DMS53 treated with DMSO at 0.1 percent for 48 hours (cell line): ENCODE measurements around the gene MUSK.
"Not testable (repeated sequence)": the region's sequence is repeated elsewhere in the genome, so short reads cannot be mapped to it uniquely, and the experiment has no call there.

Experiments
- DNase-seq: peaks from one replicate; lab custom pipeline; 2025; ENCODE audit not compliant: unreplicated experiment; lab: John Stamatoyannopoulos, UW

MUSK gene

DNA sequence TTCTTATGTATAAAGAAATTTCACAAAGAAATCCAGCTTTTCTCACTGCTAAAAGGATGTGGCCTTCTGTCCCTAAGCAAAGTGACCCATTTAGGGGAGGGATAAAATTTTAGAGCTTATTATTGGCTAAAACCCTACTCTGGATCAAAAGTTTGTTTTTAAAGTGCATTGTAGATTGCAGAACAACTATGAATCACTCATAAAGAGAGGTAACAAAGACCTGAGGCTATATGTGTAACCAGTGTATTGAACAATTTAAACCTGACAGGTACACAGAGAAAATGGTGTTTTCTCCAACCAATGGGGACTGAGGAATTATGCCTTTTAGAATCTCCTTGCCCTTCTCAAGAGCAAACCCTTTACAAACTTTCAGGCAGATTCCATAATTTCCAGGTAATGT is 86.6 kb downstream of the MUSK start:
- DNase-seq: no peak

DNA sequence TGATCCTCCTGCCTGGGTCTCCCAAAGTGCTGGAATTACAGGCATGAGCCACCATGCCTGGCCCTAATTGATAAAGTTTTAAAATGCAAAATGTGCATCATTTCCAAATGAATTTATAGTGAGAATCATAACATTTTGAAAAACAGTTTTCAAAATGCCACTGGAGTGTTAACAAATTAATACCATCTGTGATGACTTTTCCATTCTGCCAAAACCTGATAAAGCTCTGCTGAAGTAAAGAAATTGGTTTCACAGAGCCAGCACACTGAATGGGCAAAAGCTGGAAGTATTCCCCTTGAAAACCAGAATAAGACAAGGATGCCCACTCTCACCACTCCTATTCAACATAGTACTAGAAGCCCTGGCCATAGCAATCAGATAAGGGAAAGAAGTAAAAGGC is 89.6 kb downstream of the MUSK start:
- DNase-seq: no peak

DNA sequence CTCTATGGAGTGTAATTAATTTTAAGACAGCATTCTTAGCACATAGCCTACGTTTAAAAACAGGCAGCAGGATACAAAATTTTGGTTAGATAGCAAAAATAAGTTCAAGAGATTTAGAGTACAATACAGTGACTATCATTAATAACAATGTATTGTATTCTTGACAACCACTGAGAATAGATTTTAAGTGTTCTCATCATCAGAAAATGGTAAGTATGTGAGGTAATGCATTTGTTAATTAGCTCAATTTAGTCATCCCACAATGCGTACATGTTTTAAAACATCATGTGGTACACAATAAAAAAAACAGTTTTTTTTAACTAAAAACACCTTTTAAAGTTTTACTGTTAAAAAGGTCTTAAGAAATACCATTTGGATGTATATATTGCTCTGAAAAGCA is 94.2 kb downstream of the MUSK start:
- no peak for DNase-seq

DNA sequence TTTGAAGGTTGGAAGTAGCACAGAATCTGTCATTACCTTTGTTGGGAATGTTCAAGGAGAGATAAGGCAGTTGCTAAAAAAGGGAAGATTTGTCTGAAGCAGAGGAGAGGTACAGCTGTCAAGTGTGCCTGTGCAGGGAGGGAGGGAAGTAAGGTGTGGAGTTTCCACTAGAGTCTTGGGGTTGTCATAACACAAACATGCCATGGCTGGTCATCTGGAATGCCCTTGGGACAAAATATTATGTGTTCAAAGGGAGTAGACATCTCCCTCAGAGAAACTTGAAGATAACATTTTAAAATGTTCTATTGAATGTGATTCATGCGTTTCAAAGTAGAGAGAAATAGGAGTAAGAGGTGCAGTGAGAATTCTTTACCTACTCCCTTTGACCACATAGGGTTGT is 95.0 kb downstream of the MUSK start:
- DNase-seq: no peak

DNA sequence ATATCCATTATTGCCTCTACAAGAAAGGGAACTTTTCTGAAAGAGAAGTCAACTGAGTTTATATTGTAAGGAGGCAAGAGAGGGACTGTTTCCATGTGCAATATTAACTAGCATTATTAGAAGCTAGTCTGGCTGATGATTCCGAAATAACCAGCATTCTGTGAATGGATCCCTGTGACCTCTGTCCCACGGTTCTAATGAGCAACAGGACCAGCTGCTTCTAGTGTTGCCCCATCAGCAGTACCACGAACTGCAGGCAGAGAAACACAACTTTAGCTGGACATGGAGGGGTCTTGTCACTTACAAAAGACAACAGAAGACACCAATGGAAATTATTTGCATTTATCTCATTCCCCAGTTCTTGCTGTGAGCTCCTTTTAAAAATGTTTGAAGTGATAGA is 95.4 kb downstream of the MUSK start:
- DNase-seq: no peak

DNA sequence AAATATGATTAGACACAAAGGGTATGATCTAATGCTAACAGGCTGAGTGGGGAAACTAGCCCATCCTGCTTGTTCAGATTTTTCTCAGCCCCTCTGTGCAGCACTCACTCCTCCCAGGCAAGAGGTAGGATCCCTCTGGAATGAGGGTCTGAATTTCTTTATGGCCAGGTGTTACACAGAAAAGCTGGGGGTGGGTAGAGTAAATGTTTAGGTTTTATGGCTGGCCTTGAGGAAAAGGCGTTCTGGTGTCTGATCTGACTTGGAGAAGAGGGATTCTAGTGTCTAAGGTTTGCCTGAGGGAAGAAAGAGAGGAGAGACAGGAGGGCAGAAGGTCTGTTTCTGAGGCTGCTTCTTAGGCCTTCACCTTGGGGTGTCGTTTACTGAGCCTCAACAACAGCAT is 97.3 kb downstream of the MUSK start:
- no peak for DNase-seq

DNA sequence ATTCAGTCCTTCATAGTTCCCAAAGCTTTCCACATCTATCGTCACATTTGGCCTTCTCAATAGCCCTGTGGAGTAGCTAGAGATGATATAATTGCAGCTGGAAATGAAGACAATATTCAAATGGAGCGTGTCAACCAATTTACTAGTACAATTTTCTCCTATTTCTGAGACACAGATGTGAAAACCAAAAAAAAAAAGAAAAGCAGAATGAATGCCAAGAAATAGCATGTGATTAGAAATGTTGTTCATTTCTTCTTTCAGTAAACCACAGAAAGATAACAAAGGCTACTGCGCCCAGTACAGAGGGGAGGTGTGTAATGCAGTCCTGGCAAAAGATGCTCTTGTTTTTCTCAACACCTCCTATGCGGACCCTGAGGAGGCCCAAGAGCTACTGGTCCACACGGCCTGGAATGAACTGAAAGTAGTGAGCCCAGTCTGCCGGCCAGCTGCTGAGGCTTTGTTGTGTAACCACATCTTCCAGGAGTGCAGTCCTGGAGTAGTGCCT is 99.0 kb downstream of the MUSK start:
- no peak for DNase-seq

DNA sequence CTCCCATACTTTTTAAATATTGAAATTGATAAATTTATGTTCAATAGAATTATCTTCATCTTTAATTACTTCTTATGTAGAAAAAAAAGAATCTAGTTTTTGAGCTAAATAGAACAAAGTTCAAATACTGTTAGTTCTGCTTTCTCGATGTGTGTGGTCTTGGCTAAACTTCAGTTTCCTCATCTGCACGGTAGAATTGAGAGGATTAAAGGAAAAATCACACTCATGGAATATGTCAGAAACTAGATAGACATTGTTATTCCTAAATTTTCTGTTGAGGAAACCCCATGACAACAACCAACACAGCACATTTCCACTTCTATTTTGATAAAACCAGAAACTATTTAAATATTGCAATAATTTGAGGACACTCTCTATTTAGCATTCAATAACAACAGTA is 100.3 kb downstream of the MUSK start:
- DNase-seq: no peak

DNA sequence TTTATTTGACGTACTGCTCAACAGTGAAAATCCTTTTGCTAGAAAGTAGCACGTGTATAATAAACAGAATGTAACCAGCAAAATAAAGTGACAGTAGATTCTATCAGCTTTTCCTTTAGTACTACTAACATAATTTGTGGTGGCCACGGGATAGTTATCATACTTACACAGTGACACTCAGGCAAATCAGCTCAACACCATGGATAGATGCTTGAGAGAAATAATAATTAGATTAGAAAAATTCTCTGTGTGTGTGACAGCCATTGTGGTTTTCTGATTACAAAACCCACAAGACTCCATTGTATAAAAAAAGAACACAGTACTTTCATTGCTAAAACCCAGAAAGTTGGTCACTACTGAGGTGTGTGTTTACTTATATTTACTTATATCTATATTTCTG is 101.1 kb downstream of the MUSK start:
- no peak for DNase-seq

DNA sequence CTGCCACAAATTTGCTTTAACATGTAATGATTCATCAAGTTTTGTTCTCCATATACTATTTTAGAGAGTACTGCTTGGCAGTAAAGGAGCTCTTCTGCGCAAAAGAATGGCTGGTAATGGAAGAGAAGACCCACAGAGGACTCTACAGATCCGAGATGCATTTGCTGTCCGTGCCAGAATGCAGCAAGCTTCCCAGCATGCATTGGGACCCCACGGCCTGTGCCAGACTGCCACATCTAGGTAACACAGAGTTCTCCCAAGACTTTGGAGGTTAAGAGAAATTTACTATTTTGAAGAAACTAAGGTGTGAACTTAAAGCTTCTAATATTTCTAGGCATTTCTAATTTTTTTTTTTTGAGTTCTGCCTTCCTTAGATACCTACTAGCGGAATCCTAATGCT is 107.1 kb downstream of the MUSK start:
- no peak for DNase-seq

DNA sequence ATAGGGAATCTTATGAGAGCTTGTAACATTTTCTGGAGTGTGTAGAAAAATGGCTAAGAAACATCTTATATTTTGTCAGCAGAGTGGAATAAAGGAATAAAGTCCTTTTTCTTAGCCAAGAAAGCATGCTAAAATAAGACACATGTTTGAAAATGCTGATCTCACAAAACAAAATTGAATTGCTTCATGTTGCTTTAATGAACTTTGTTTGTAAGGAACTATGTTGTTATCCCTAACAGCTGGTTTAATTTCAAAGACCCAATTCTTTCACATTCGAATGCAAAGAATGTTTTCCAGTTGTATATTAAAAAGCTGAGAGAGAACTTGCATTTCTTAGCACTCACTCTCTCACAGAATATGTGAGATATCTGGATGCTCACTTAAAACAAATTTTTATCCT is 107.6 kb downstream of the MUSK start:
- no peak for DNase-seq

DNA sequence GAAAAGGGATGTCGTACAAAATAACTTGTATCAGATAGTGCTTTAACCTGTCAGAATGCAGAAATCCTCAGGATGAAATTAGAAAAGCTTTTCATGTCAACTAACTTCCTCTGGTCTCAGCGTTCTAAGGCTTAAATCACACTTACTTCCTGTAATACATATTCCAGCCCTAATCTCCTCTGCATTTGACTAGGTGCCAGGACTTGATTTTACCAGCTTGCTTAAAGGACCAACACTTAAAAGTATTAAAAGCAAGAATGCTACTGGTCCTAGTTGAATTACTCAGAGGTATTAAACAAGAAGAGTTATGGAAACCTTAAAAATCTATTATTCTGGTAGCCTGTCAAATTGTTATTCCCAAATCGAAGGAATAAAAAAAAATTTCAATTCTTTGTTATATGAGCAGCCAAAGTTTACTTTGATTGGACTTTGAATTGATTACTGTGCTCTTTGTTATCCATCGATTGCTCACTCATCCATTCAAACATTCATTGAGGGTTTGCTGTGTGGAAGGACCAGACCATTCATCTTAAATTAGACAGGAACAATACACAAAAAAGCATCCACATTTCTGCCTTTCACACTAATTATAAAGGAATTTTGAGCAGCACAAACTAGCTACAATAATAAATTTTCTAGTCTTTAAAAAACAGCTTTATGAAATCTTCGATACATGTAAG is 108.7 kb downstream of the MUSK start:
- DNase-seq: no peak

DNA sequence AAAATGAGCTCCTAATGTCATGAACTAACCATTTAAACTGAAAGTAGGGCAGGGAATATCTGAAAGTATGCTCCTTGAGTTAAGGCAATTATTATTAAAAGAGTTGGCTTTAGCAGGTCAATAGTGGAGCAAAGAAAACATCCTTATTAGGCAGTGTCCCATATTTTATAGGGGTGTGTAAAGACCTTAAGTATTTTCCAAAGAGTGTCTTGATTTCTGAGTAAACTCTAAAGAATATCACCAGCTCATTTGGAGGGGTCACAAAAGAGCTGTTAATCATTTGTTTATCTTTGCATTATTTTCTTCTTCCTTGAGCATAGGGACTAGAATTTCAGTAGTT is 109.3 kb downstream of the MUSK start:
- DNase-seq: no peak

DNA sequence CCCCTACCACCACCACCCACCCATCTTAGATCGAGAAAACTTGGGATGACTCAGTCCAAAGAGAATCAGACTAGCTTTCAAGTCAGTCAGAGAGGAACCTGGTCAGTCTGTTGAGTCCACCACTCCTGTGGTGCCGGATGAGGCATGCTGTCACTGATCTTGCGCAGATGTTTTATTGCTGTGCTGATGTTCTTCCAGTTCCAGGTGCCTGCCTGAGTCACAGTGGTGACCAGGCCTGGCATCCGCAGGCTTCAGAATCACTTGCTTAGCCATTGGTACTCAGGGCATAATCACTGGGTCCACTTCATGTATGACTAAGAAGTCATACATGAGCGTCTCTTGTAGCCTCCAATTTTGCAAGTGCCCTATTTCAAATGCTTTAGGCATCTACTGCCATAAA is 114.1 kb downstream of the MUSK start:
- DNase-seq: no peak

DNA sequence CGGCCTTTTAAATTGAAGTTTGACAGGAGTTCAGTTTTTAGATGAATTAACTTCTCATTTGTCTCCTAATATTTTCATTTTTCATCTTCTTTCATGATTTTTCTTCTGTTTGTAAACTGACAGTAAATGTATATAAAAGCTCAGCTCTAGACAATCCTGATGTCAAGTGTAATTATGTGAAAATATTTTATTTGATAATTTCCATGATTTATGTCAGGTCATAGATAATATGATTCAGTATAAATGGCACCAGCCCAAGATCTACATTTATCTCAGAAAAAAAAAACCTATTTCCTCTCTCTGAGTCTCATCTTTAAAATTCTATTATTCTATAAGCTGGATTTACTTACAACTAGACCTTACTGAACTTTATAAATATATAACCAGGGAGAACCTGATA is 115.7 kb downstream of the MUSK start:
- no peak for DNase-seq

DNA sequence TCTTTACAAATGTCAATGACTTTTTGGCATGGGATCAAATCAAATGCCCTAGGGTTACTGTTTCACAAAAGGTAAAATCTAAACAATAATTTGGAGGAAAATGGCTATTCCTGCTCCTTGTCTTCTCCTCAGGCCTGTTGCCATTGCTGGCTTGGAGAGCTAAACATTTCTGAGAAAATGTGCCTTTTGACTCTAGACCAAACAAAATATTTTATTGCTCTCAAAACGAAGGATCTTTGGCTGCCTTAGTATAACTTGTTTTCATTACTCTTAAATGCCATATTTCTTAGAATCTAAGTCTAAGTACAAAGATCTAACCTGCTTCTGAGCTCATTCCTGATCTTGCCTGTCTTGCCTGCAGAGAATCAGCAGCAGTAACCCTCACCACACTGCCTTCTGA is 116.6 kb downstream of the MUSK start:
- DNase-seq: no peak

DNA sequence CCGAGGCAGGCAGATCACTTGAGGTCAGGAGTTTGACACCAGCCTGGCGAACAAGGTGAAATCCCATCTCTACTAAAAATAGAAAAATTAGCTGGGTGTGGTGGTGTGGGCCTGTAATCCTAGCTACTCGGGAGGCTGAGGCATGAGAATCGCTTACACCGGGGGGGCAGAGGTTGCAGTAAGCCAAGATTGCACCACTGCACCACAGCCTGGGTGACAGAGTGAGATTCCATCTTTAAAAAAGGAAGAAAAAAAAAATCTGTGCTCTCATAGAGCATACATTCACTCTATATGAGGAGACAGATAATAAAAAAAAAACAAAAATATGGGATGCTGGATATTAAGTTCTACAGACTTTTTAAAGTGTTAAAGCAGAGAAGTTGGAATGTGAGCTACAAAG is 119.8 kb downstream of the MUSK start:
- not testable (repeated sequence) for DNase-seq

DNA sequence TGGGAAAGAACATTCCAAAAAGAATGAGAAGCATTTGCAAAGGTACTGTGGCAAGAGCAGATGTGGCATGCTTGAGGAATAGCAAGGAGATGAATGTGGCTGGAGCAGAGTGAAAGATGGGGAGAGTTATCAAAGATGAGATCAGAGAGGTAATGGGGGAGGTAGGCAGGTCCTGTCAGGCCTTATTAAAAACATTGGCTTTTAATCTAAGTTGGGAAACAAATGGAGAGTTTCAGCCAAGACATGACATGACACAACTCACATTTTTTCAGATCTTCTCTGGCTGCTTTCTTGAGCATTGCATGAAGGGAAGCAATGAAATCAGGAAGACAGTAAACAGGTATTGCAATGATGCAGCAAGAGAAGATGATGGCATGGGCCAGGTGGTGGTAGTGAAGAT is 120.3 kb downstream of the MUSK start:
- no peak for DNase-seq

DNA sequence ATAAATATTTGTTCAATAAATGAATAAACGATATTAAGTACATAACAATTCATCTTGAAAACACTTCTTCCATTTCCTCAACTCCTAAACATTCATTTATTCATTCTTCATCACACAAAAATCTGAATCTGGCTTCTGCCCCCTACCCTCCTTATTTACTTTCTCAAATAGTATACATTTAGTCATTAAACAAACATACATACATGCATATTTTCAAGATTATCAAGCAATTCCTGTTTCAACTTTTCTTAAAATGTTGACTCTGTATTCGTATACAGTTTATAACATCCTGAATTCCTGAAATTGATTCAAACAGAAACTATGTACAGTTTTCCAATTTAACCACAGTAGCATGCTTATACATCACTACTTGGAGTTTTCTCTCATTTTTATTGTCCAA is 129.0 kb downstream of the MUSK start:
- no peak for DNase-seq

DNA sequence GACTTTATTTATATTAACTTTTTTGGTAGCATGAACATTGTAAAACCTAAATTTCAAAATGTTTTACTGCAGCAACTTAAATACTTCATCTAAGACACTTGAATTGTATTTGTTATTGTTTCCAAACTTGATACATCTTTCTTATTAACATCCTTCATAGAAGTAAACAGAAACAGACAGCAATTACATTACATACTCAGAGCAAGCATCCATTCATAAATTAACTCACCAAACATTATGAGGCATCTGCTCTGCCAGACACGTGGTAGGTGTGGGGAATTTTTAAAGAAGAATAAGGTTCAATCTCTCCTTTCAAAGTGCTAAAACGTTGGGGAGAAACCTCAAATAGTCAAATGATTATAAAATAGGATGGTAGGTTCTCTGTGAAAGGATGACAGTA is 130.8 kb downstream of the MUSK start:
- DNase-seq: no peak

DNA sequence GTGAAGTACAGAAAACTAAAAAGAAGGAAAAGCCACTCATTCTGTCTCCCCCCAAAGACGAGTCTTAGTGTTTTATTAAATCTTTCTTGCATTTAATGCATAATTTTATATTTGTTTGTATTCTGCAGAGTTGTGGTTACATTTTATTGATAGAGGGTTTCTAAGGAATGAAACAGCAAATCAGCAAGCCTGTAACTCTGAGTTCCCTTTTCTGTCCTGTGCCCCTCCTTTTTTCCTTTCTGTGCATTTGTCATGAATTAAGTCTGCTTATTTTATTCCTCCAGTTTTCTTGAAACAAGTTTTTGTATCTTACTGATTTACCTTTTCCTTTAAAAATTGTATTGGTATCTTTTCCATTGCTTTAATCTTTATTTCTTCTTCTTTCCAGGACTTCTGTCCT is 132.8 kb downstream of the MUSK start:
- DNase-seq: no peak

DNA sequence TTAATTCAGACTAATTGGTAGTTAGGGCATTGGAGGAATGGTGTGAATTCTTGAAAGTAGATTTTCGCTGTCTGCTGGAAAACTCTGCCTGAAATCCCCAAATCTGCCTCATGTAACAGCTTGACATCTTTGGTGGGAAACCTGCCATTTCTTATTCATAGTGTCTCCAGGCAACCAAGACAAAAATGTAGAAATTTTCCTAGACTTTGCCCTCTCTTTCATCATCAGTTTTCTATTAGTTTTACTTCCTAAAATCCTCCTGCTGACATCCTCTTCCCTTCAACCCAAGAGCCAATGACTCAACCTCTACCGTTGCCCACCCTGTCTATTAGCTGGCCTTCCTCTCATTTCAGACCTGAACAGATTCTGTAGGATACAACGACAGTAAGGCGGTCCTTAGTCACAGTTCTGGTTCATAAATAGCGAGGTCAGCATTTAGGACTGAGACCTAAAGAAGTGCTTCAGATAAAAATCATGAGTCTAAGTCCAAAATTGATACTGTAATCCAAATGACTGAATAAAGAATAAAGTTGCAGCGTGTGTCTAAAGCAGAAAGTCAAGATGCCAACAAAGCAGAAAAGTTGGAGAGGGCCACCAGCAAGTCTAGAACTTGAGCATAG is 133.9 kb downstream of the MUSK start:
- no peak for DNase-seq

DNA sequence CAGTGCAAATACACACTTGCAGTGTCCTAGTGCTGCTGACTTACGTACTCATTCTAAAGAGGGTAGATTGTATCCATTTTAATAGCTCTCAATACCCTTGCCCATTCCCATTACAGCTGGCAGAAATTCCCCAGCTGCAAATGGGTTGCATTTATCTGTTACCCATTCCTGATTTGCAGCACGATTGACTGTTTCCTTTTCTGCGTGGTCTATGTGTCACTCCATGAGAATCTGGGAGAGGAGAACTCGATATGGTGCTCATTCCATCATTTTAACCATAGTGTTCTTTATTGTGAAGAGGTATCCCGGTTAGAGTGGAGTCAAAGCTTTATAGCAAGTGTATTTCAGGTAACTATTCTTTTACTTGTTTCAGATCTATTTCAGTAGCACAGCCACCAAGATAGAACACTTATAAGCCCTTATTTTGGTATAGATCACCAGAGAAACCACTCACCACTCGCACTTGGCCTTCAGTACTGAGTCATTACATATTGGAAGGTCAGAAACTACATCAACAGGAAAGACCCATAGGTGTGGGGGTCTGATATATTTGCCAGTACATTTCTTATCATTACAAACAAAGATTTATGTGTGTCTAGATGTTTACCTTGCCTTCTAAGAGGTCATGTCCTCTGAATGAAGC is 139.5 kb downstream of the MUSK start:
- DNase-seq: no peak
